OCI-LY7 (cell line): ENCODE measurements around the gene CAPN10. TPM values are rescaled to one million over a fixed set of nuclear protein-coding genes. Genes with fewer than 3 reads are reported as not detected.

Experiments used
- BruUV-seq: library from RNA; stranded (reverse); fragments of 400-500 nt; replicated peaks from 2 replicates; lab custom pipeline; 2021; lab: Mats Ljungman, UMichigan
- CTCF ChIA-PET: fragments of 300-600 bp; sonication (Branson Sonifier 250); formaldehyde crosslinking; loops from one replicate; lab custom pipeline; 2022; ENCODE audit warnings: antibody characterized with exemption; ENCODE audit not compliant: unreplicated experiment; lab: Charles Lee
- POLR2A ChIA-PET: fragments of 300-600 bp; sonication (Branson Sonifier 250); formaldehyde crosslinking; loops from one replicate; lab custom pipeline; 2022; ENCODE audit warnings: antibody characterized with exemption; lab: Charles Lee
- DNase-seq: peaks from one replicate; pipeline ENCODE4 v3.0.0-alpha.2; 2015; ENCODE audit warnings: low spot score
- H2AFZ ChIP-seq: fragments of 200-600 bp; sonication (generic), shearing (Covaris generic); 2 replicates; pipeline ENCODE4 v1.6.1; 2014; ENCODE audit warnings: mild to moderate bottlenecking, antibody characterized with exemption, low read length, moderate library complexity
- H3K27ac ChIP-seq: fragments of 200-600 bp; sonication (generic); 2 replicates; pipeline ENCODE4 v1.5.1; 2014; ENCODE audit warnings: mixed run types, low read depth, mild to moderate bottlenecking, moderate library complexity, low read length, inconsistent platforms; ENCODE audit not compliant: poor library complexity, severe bottlenecking
- H3K36me3 ChIP-seq: fragments of 200-600 bp; sonication (generic); 2 replicates; pipeline ENCODE4 v1.6.1; 2014; ENCODE audit warnings: mild to moderate bottlenecking, antibody characterized with exemption, low read length, moderate library complexity, mixed read lengths; ENCODE audit not compliant: insufficient read depth
- H3K4me1 ChIP-seq: fragments of 200-600 bp; sonication (generic); 2 replicates; pipeline ENCODE4 v1.5.1; 2014; ENCODE audit warnings: mild to moderate bottlenecking, low read length; ENCODE audit not compliant: insufficient read depth, poor library complexity, severe bottlenecking
- H3K4me2 ChIP-seq: fragments of 200-600 bp; sonication (generic); 2 replicates; pipeline ENCODE4 v1.6.1; 2014; ENCODE audit warnings: mild to moderate bottlenecking, low read length
- H3K4me3 ChIP-seq: fragments of 200-600 bp; sonication (generic); 2 replicates; pipeline ENCODE4 v1.5.1; 2014; ENCODE audit warnings: mild to moderate bottlenecking, low read depth, low read length; ENCODE audit not compliant: poor library complexity, severe bottlenecking
- H3K79me2 ChIP-seq: fragments of 200-600 bp; sonication (generic); 2 replicates; pipeline ENCODE4 v1.6.1; 2016; ENCODE audit warnings: low read depth, mild to moderate bottlenecking, low read length, moderate library complexity, mixed read lengths; ENCODE audit not compliant: insufficient read depth
- H3K9me2 ChIP-seq: fragments of 200-600 bp; sonication (generic); 2 replicates; pipeline ENCODE4 v1.6.1; 2016; ENCODE audit warnings: mild to moderate bottlenecking, low read length, mixed read lengths; ENCODE audit not compliant: insufficient read depth
- H3K9me3 ChIP-seq: fragments of 200-600 bp; sonication (generic); 2 replicates; pipeline ENCODE4 v1.6.1; 2014; ENCODE audit warnings: mild to moderate bottlenecking, mixed run types, low read length, mixed read lengths
- H4K20me1 ChIP-seq: fragments of 200-600 bp; sonication (generic); 2 replicates; pipeline ENCODE4 v1.6.1; 2014; ENCODE audit warnings: mild to moderate bottlenecking, antibody characterized with exemption, low read length, moderate library complexity, mixed read lengths; ENCODE audit not compliant: insufficient read depth
- CTCF ChIP-seq: fragments of 200-600 bp; sonication (generic); conservative IDR thresholded peaks from 2 replicates; pipeline ENCODE4 v1.5.1; 2014; ENCODE audit warnings: mild to moderate bottlenecking, antibody characterized with exemption, low read length, moderate library complexity, mixed read lengths
- EZH2phosphoT487 ChIP-seq: fragments of 200-600 bp; sonication (generic); IDR thresholded peaks from 2 replicates; pipeline ENCODE4 v1.6.1; 2018; ENCODE audit warnings: low read depth, borderline replicate concordance, mild to moderate bottlenecking, mixed run types, antibody characterized with exemption, low read length, moderate library complexity, mixed read lengths
- intact Hi-C: fragments of 100-400 bp; cut with micrococcal nuclease; formaldehyde crosslinking; loops from one replicate; pipeline ENCODE4 v1.10.0; 2022; ENCODE audit not compliant: unreplicated experiment
- total RNA-seq, 2 experiments: library from RNA; depleted of rRNA in 1 of 2; stranded (reverse); fragments of >200 nt in 1 of 2; shearing (Covaris generic) in 1 of 2; gene quantifications; 2 replicates each; pipeline ENCODE4 v1.2.3, GENCODE V29; 2014 to 2022

Gene CAPN10
- total RNA-seq, 2 experiments from 2014 or later: 70.6 to 78.1 TPM

- H3K27ac ChIP-seq: no peak overlapping the region
- CTCF ChIA-PET: no interaction called here
These were observed 51.4 kb downstream of the CAPN10 start for GRCh38 chr2:240637901-240638345.

DNA sequence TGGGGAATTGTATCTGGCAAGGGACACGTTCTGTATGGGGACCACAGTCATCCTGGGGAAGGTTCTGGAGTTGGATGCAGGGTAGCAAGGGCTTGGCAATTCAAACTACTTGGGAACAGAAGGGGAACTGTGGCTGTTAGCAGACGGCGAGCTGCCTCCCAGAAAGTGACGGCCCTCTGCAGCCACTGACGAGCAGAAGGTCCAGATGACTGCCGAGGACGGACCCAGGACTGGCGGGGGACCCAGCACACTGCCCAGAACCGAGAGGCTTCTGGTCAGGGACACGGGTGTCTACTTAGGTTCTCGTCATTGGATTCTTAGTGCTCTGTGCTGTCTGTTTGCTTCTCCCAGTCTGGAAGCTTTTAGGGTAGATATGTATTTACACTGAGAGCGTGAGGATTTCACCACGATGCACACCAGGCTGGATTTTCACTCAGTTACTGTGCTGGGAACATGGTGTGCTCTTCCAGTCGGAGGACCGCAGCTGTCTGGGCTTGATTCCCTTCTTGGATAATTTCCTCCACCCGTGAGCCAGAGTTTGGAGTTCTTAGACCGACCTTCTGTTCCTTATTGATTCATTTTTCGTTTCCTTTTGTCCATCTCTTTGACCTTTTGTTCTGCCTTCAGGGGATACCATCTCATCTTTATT is 52.1 kb downstream of the CAPN10 start:
- intact Hi-C loops: no loop called here
- TF ChIP-seq CTCF: no peak
- TF ChIP-seq EZH2phosphoT487: no peak
- CTCF ChIA-PET: no interaction called here
- no peak overlapping the region for H3K27ac ChIP-seq
- H4K20me1 ChIP-seq: no peaks in the 10 kb centered on the region
- no peaks in the 10 kb centered on the region for H3K36me3 ChIP-seq
- POLR2A ChIA-PET: no interaction called here
- peaks cover 6% of the 10 kb centered on the region; the same call in 1 of the 2 replicates for H3K9me3 ChIP-seq
- H3K4me3 ChIP-seq: no peak overlapping the region
- BruUV-seq: no TSS peak
- H3K4me2 ChIP-seq: no peak overlapping the region
- H3K4me1 ChIP-seq: no peaks in the 10 kb centered on the region
- H3K9me2 ChIP-seq: no peaks in the 10 kb centered on the region
- no peak overlapping the region for H2AFZ ChIP-seq
- no peak for DNase-seq
- no peaks in the 10 kb centered on the region for H3K79me2 ChIP-seq

More at GRCh38 chr2:240637901-240638345, 51.4 kb downstream of the CAPN10 start:
- Histone ChIP-seq H4K20me1 (no peaks in the 10 kb centered on the region), H3K9me2 (no peaks in the 10 kb centered on the region), H3K4me2 (no peak overlapping the region), H3K4me3 (no peak overlapping the region), H3K79me2 (no peaks in the 10 kb centered on the region), H3K36me3 (no peaks in the 10 kb centered on the region), H3K9me3 (peaks cover 9% of the 10 kb centered on the region; the same call in 1 of the 2 replicates), H3K4me1 (no peaks in the 10 kb centered on the region), H2AFZ (no peak overlapping the region)
- no peak for DNase-seq
- no peak for TF ChIP-seq CTCF
- no peak for TF ChIP-seq EZH2phosphoT487
- POLR2A ChIA-PET: no interaction called here
- intact Hi-C loops: no loop called here
- BruUV-seq: no TSS peak

DNA sequence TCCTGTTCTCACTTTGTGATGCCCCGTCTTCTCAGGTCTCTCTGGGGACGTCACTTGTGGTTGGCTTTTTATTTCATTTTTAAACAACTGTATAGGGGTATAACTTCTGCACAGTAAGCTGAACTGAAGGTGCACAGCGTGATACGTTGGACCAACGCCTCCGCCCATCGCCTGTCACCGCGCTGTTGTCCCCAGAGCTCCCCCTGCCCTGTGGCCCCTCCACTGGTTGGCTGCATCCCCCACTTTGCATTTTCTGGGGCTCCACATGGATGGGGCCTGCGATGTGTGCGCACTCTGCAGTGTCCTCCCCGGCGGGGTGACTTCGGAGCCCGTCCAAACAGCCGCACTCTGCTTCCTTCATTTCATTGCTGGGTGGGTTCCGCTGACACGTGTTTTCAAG is 53.0 kb downstream of the CAPN10 start:
- H3K4me2 ChIP-seq: no peak overlapping the region
- TF ChIP-seq CTCF: no peak
- TF ChIP-seq EZH2phosphoT487: no peak
- H3K9me3 ChIP-seq: no peaks in the 10 kb centered on the region
- no peaks in the 10 kb centered on the region for H3K9me2 ChIP-seq
- intact Hi-C loops: no loop called here
- no peaks in the 10 kb centered on the region for H3K36me3 ChIP-seq
- H4K20me1 ChIP-seq: no peaks in the 10 kb centered on the region
- no peak overlapping the region for H3K4me3 ChIP-seq
- CTCF ChIA-PET: no interaction called here
- no peak overlapping the region for H2AFZ ChIP-seq
- no peak for DNase-seq
- H3K4me1 ChIP-seq: no peaks in the 10 kb centered on the region
- POLR2A ChIA-PET: no interaction called here
- BruUV-seq: no TSS peak
- H3K79me2 ChIP-seq: no peaks in the 10 kb centered on the region
- H3K27ac ChIP-seq: no peak overlapping the region
